Brain pericyte (primary cell): ENCODE measurements around the gene TUT7.
A peak's percentile ranks its signal among the peaks of the same experiment; 100 is the strongest.

Source experiments
- DNase-seq: peaks from one replicate; pipeline ENCODE4 v3.0.0-alpha.2; 2012; ENCODE audit warnings: low read depth, low spot score

TUT7 gene

DNA sequence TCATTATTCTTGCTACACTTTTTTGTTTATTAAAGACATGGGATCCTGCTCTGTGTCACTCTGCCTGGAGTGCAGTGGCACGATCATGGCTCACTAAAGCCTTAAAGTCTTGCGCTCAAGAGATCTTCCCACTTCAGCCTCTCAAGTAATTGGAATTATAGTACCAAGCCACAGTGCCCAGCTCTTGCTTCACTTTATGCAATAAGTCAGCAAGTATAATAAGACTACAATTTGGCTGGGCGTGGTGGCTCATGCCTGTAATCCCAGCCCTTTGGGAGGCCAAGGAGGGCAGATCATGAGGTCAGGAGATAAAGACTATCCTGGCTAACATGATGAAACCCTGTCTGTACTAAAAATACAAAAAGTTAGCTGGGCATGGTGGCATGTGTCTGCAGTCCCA is 100.6 kb downstream of the TUT7 start:
- no peak for DNase-seq

DNA sequence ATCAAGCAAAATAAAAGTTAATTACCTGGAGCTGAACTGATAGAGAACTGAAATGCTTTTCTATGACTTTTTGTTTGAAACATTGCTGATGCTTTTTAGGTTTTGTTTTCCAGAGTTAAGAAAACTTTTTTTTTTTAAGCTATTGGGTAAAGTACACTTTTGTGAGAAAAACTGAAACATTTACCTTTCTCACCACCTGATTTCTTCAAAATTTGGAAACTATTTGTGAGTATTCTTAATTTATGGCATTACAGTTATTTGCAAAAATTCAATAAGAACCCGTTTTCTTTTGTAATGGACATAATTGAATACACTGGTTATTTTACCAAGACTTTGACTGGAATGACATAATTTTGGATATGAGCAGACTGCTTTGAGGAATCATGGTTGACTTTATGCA is 101.3 kb downstream of the TUT7 start:
- no peak for DNase-seq

- DNase-seq = no peak
These were observed 104.1 kb downstream of the TUT7 start for GRCh38 chr9:86250123-86250522.

DNA sequence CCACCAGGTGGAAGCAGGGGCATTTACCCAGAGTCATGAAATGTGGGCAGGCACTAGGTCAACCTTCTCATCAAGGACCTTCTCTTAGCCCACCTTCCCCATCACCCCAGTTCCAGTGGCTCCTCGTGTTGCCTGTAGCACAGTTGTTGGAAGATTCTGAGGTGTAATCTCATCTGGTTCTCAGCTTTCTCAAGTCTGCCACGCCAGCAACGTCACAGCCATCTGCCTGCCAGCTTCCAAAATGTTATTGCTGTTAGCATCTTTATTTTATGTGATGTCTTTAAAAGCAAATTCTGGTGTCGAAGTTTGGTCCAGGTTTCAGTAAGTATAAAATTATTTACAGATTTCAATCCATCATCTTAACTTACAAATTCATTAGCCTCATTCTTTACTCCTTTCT is 105.5 kb downstream of the TUT7 start:
- DNase-seq = no peak

DNA sequence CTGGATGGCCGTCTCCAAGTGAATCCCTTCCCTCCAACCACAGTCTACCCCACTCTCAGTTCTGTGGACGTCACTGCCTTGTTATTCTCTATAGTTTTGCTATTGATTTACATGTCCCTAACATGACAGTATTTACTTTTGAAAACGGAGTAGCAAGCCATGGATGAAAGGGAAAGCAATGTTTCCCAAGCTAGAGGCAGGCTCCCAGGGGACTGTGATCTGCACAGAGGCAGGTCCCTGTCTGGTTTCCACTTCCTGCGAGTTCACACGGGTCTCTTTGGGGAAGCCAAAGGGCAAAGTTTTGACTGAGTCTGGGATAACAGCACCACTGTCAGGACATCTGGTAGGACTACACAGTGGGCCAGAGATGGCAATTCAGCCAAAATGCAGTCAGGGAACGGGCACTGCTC is 107.5 kb downstream of the TUT7 start:
- DNase-seq = peak; percentile 27

GRCh38 chr9:86242071-86242470 is 112.1 kb downstream of the TUT7 start:
- DNase-seq = no peak

DNA sequence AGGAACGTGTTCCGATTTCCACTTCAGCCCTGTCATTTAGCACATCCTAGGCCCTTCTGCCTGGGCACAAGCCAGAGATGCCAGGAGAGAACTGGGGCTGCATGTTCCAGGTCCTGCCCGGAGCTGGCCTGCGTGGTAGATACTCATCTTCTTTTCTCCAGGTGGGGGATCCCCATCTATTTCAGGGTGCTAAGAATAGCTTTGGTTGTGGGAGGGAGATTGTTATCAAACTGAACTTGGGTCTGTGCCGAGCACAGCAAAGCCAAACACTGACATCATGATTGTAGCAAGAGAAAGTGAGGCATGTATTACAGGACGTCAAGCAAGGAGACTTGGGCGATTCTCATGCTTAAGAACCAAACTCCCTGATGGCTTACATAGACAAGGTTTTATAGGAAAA is 113.0 kb downstream of the TUT7 start:
- DNase-seq = no peak

DNA sequence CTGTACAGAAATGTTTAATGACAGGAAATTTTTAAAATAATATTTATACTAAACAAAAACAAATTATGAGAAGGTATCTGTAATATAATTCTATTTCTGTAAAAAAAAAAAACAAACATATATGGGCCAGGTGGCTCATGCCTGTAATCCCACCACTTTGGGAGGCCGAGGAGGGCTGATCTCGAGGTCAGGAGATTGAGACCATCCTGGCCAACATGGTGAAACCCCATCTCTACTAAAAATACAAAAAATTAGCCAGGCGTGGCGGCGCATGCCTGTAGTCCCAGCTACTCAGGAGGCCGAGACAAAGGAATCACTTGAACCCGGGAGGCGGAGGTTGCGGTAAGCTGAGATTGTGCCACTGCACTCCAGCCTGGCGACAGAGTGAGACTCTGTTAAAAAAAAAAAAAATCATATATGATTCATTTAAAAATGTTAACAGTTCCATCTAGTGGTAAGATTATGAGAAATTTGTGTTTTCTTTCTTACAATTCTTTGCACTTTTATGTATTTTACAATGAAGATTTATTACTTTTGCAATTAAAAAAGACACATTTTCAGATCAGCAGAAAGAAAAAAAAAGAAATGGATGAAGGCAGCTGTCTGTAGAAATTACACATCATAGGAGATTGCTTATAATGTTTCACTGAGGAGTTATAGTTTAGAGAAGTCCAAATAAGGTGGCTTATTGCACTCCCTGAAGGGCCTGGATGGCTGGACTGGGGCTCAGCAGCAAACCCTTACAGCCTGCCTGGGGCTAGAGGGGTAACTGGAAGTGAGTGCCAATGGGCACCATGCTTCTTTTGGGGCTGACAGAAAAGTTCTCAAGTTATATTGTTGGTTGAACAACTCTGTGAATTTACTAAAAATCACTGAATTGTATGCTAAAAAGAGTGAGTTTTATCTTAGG is 115.1 kb downstream of the TUT7 start:
- DNase-seq = no peak
